GM20431 (cell line): ENCODE measurements around the gene C18orf63.

Experiments
- in situ Hi-C: fragments of 300-500 bp; cut with MseI, MboI; formaldehyde crosslinking; loops from one replicate; pipeline ENCODE4 v1.15.0; 2020; ENCODE audit warnings: low sequenced_read_pairs; ENCODE audit not compliant: unreplicated experiment

The C18orf63 gene

DNA sequence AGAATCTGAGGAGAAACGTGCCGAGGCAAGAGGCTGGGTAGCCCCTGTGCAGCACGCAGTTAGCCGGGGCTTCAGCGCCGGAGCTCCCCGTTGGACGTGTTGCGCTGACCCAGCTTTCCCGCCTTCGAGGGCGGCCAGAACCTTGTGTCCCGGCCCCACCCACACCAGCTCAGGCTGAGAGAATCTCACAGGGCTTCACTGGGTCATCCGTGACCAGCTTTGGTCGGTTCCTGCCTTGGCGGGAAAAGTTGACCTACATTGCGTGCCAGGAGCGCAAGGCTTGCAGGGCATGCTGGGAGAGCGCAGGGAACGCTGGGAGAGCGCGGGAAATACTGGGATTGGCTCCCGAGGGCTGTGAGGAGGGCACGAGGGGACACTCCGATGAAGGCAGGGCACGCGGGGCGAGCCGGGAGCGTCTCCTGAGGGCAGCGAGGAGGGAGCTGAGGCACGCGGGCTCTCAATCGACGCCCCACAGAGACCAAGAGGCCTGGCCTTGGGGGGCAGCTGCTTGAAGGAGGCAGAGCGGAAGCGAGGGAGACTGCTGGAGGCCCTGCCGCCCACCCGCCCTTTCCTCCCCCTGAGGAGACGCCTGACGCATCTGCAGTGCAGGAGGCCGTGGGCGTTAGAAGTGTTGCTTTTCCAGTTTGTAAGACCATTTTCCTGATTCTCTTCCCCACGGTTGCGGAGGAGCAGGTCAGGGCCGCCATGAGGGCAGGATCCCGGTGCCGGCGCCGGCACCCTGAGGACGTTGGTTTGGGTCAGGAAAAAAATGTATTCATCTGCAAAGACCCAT, at the start of gene C18orf63:
Gene C18orf63, plus strand, starts transcription at position 376 of the 793 bp plus-strand sequence. CDS start 2,027 bp downstream, outside the sequence.
- in situ Hi-C loops, result no loop called here

DNA sequence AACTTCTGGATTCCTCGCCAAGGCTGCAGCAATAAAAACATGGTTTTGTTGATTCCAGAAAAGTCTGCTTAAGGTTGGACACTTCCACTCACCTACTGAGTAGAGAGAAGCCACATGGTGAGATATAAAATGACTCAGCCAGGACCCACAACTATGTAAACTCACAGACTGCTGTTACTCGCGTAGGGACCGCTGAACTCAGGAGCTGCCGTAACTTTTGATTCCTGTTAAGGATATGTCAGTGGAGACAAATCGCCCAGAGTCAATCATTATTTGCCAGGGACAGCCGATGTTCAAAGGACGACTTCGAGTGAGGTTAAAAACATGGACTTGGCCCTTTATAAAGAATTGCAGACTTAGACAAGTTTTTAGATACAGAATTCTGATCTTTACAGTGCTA, 49.5 kb upstream of the C18orf63 start:
- in situ Hi-C loops, result no loop called here

GRCh38 chr18:74268175-74268574, 47.5 kb upstream of the C18orf63 start:
- in situ Hi-C loops, result no loop called here

- in situ Hi-C loops, result no loop called here
These were observed 46.6 kb upstream of the C18orf63 start for GRCh38 chr18:74268933-74269620.

DNA sequence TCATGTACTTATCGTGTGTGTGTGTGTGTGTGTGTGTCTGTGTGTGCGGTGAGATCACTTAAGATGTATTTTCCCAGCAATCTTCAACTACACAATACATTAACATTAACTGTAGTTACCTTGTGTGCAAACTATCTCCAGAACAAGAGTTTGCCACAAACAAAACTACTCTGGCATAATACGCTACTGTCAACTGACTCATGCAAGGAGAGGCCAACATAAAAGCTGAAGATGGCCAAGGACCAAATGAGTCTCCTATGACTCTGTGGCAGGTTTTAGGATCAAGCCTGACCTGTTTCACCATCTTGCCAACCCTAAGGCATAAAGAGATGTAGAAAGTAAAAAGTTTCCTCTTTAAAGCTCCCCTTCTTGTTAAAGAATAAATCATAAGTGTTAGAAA, 44.0 kb upstream of the C18orf63 start:
- in situ Hi-C loops, result no loop called here

DNA sequence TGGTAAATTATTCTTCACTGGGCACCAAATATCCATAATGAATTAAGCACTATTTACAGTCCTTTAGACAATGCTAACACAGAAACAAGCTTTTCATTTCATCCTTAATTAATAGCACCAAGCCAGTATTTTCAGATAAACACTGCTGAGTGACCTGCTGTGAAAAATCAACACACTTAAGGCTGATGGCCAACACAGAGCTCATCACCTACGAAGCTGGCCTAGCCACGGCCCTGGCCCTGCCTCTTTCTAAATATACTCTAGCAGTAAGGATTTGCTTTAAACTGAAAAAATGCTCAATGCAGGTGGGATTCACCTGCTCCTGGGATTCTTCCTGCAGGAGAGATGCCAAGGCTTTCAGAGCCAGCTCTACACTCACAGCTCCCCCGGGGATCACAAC, 42.2 kb upstream of the C18orf63 start:
- in situ Hi-C loops, result no loop called here

GRCh38 chr18:74274700-74275099, 40.9 kb upstream of the C18orf63 start:
- in situ Hi-C loops, result no loop called here

DNA sequence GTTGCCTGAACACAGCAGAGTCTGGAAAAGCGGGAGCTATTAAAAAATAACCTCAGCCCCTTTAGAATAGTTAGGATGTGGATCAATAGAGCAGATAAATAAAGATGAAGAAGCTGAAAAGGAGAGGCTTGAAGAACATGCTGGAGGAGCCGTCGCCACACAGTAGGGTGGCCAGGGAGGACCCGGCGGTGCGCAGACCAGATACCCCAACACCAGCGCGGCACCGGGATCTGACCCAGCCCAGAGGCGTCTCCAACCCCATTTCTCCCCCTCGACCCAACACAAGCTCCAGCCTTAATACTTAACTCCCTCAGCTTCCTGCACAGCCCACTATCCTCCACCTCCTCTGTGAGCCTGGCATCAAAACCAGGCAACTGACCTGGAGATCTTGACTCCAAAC, 39.9 kb upstream of the C18orf63 start:
- in situ Hi-C loops, result no loop called here

GRCh38 chr18:74276609-74277008, 39.0 kb upstream of the C18orf63 start:
- in situ Hi-C loops, result no loop called here

DNA sequence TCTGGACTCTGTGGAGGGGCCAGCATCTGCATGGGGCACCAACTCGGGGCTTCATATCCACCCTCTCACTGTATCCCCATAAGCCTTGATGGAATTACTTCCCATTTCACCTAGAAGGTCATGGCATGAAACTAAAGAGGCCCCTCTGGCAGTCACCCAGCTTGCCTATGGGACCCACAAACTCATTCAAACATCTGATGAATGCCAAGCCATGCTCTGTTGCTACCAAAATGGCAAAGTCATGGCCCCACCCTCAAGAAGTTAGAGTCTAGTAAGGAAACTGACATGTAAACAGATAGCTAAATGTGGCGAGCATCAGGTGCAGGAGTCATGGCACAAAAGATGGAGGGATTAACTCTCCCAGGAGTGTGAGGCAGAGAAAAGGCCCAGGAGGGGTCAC, 38.3 kb upstream of the C18orf63 start:
- in situ Hi-C loops, result no loop called here

DNA sequence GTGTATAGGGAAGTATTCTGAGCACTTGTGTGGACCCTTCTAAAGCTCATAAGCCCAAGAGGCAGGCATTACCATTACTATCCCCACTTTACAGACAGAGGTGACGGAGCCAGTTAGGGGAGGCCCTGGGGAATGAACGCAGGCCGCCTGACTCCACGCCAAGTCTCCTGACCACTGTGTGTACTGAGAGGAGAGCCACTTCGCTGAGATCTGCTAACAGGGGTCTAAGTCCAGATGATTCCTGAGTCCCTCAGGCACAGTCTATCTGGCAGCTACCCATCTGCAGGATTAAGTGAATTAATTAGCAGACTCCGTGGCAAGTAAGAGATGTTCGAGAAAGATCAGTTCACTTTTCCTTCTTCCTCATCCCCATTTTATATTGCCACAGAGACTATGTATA, 37.6 kb upstream of the C18orf63 start:
- in situ Hi-C loops, result no loop called here

GRCh38 chr18:74278983-74279382, 36.7 kb upstream of the C18orf63 start:
- in situ Hi-C loops, result no loop called here

GRCh38 chr18:74281011-74281979, 34.3 kb upstream of the C18orf63 start:
- in situ Hi-C loops, result no loop called here

- in situ Hi-C loops, result no loop called here
These were observed 33.5 kb upstream of the C18orf63 start for GRCh38 chr18:74281980-74282754.

GRCh38 chr18:74282755-74283554, 32.7 kb upstream of the C18orf63 start:
- in situ Hi-C loops, result no loop called here

DNA sequence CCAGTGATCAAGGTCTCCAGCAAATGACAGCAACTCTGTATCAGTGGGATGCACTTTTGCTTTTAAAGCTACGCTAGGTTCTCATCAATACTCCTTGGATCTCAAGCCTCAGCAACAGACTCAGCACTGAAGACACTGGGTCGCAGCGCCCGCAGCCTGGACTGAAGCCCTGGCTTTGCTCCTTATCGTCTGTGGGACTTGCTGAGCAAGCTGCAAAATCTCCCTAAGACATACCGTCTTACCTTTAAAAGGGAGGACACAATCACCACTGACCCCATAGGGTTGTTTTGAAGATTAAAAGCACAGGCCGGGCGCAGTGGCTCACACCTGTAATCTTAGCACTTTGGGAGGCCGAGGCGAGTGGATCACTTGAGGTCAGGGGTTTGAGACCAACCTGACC, 32.0 kb upstream of the C18orf63 start:
- in situ Hi-C loops, result no loop called here

DNA sequence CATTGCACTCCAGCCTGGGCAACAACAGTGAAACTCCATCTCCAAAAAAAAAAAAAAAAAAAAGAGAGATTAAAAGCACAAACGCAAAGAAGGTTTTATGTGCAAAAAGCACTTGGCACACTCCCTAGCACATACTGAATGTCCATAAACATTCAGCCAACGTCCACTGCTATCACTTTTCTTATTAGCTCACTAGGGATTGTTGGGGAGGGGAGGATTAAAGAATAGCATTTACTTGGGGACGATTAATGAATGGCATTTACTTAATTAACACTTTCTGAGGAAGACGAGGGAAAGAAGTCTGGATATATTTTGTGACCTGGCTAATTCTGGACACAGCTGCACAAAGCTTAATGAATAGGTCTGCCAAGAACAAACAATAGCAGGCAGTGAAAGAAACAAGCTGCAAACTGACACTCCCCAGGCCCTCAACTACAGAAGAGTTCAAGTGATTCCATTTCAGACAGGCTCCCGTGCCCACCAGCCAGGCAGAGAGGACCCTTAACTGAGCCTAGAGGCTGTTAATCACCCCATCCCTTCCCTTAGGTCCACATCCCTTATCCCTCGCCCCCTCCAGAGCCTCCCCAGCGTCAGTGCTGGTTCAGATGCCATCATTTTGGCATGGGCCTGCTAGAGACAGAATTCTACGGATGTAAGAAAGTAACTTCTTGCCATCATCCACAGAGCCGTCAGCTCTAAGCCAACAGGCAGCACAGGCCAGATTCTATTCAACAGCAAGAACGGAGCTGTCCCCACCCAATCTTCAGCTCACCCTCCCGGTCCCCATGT, 31.3 kb upstream of the C18orf63 start:
- in situ Hi-C loops, result no loop called here

DNA sequence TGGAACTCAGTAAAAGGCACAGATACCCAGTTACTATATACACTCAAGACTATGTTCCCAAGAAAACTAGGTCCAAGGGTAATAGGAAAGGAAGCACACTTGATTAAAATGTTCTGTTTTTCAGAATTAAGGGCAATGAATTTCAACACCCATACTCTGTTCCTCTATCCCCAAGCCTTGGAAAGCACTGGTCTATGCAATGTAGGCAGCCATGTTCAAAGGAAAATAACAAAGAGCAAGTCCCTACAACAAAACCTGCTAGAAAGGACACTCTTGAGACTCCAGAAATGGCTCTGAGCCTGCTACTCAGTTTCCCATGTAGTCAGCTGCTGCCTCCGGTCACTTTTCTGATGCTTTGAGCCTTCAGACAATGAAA, 30.7 kb upstream of the C18orf63 start:
- in situ Hi-C loops, result no loop called here
